H9 (cell line): ENCODE results near the gene GNAS. TPM values are rescaled to one million over a fixed set of nuclear protein-coding genes. Genes with fewer than 3 reads are reported as not detected.

Experiments used
- DNase-seq: peaks from one replicate; pipeline ENCODE4 v3.0.0-alpha.2; 2017
- H2AFZ ChIP-seq: one replicate; pipeline ENCODE4 v1.6.1; 2013; ENCODE audit warnings: mild to moderate bottlenecking, low read length, control low read depth, moderate library complexity
- H2AK5ac ChIP-seq: 2 replicates; pipeline ENCODE4 v1.6.1; 2013; ENCODE audit warnings: low read length, control low read depth, mixed read lengths; ENCODE audit not compliant: insufficient read length
- H2BK120ac ChIP-seq: one replicate; pipeline ENCODE4 v1.6.1; 2013; ENCODE audit warnings: low read depth, mild to moderate bottlenecking, low read length, control low read depth, inconsistent platforms; ENCODE audit not compliant: poor library complexity, severe bottlenecking
- H2BK12ac ChIP-seq: 2 replicates; pipeline ENCODE4 v1.6.1; 2013; ENCODE audit warnings: low read length, control low read depth, mixed read lengths, low read depth; ENCODE audit not compliant: insufficient read length
- H2BK15ac ChIP-seq: 2 replicates; pipeline ENCODE4 v1.6.1; 2013; ENCODE audit warnings: low read depth, low read length, control low read depth
- H2BK20ac ChIP-seq: one replicate; pipeline ENCODE4 v1.6.1; 2013; ENCODE audit warnings: low read depth, mild to moderate bottlenecking, low read length, control low read depth, inconsistent platforms; ENCODE audit not compliant: poor library complexity, severe bottlenecking
- H2BK5ac ChIP-seq: 2 replicates; pipeline ENCODE4 v1.6.1; 2013; ENCODE audit warnings: low read length, control low read depth, mixed read lengths; ENCODE audit not compliant: insufficient read length
- H3K14ac ChIP-seq: 2 replicates; pipeline ENCODE4 v1.6.1; 2013; ENCODE audit warnings: low read length, control low read depth; ENCODE audit not compliant: insufficient read depth
- H3K18ac ChIP-seq: 2 replicates; pipeline ENCODE4 v1.6.1; 2013; ENCODE audit warnings: low read depth, mild to moderate bottlenecking, mixed read lengths, low read length, control low read depth; ENCODE audit not compliant: insufficient read length
- H3K23ac ChIP-seq: 2 replicates; pipeline ENCODE4 v1.6.1; 2013; ENCODE audit warnings: low read length, control low read depth, mixed read lengths, low read depth; ENCODE audit not compliant: insufficient read length
- H3K23me2 ChIP-seq: 2 replicates; pipeline ENCODE4 v1.6.1; 2013; ENCODE audit warnings: low read depth, mild to moderate bottlenecking, mixed read lengths, low read length, control low read depth; ENCODE audit not compliant: insufficient read length, poor library complexity, severe bottlenecking
- H3K27ac ChIP-seq: 2 replicates; pipeline ENCODE4 v1.5.1; 2013; ENCODE audit warnings: low read length, control low read depth, mixed read lengths, low read depth; ENCODE audit not compliant: insufficient read length
- H3K27me3 ChIP-seq: 2 replicates; pipeline ENCODE4 v1.6.1; 2013; ENCODE audit warnings: low read length, control low read depth, inconsistent platforms; ENCODE audit not compliant: insufficient read depth
- H3K4ac ChIP-seq: 2 replicates; pipeline ENCODE4 v1.6.1; 2013; ENCODE audit warnings: low read depth, mild to moderate bottlenecking, control low read depth, inconsistent platforms, low read length, moderate library complexity
- H3K4me1 ChIP-seq: 2 replicates; pipeline ENCODE4 v1.6.1; 2013; ENCODE audit warnings: low read length, control low read depth, inconsistent platforms; ENCODE audit not compliant: insufficient read depth
- H3K4me2 ChIP-seq: 2 replicates; pipeline ENCODE4 v1.6.1; 2013; ENCODE audit warnings: low read length, control low read depth, mixed read lengths; ENCODE audit not compliant: insufficient read length, insufficient read depth
- H3K56ac ChIP-seq: 2 replicates; pipeline ENCODE4 v1.6.1; 2013; ENCODE audit warnings: low read depth, mild to moderate bottlenecking, mixed read lengths, low read length, control low read depth; ENCODE audit not compliant: insufficient read length
- H3K79me1 ChIP-seq: 2 replicates; pipeline ENCODE4 v1.6.1; 2013; ENCODE audit warnings: low read depth, mild to moderate bottlenecking, moderate library complexity, low read length, control low read depth, inconsistent platforms; ENCODE audit not compliant: insufficient read depth, poor library complexity, severe bottlenecking
- H3K79me2 ChIP-seq: 2 replicates; pipeline ENCODE4 v1.6.1; 2013; ENCODE audit warnings: low read length, control low read depth, inconsistent platforms; ENCODE audit not compliant: insufficient read depth
- H3K9ac ChIP-seq: 2 replicates; pipeline ENCODE4 v1.6.1; 2013; ENCODE audit warnings: low read length, control low read depth, mixed read lengths; ENCODE audit not compliant: insufficient read length; ENCODE audit errors: extremely low read depth
- H3K9me3 ChIP-seq: one replicate; pipeline ENCODE4 v1.6.1; 2013; ENCODE audit warnings: low read depth, low read length, inconsistent platforms; ENCODE audit not compliant: control insufficient read depth
- H3T11ph ChIP-seq: one replicate; pipeline ENCODE4 v1.6.1; 2013; ENCODE audit warnings: mild to moderate bottlenecking, low read length, control low read depth, inconsistent platforms
- H4K20me1 ChIP-seq: one replicate; pipeline ENCODE4 v1.6.1; 2013; ENCODE audit not compliant: control insufficient read depth, insufficient read length, insufficient read depth
- H4K5ac ChIP-seq: 2 replicates; pipeline ENCODE4 v1.6.1; 2013; ENCODE audit warnings: low read depth, mild to moderate bottlenecking, mixed read lengths, low read length, control low read depth; ENCODE audit not compliant: insufficient read length
- H4K8ac ChIP-seq: replicated peaks from 2 replicates; pipeline ENCODE4 v1.6.1; 2013; ENCODE audit warnings: low read length, control low read depth, mixed read lengths, low read depth; ENCODE audit not compliant: insufficient read length
- H4K91ac ChIP-seq: 2 replicates; pipeline ENCODE4 v1.6.1; 2013; ENCODE audit warnings: low read depth, mild to moderate bottlenecking, moderate library complexity, mixed read lengths, low read length, control low read depth; ENCODE audit not compliant: insufficient read length
- H3K27ac Mint-ChIP-seq, 3 experiments: 2 replicates in 2 of 3; 3 replicates in 1 of 3; pipeline ENCODE4 v1.8.0; 2020 to 2021; ENCODE audit warnings: mixed read lengths in 3 of 3, mild to moderate bottlenecking in 1 of 3, moderate library complexity in 1 of 3
- H3K27me3 Mint-ChIP-seq: 2 replicates; pipeline ENCODE4 v1.8.0; 2021; ENCODE audit warnings: low read depth, mild to moderate bottlenecking, moderate library complexity, mixed read lengths
- H3K36me3 Mint-ChIP-seq, 3 experiments: 2 replicates in 2 of 3; 3 replicates in 1 of 3; pipeline ENCODE4 v1.8.0; 2020 to 2021; ENCODE audit warnings: low read depth in 3 of 3, mixed read lengths in 3 of 3; ENCODE audit not compliant: insufficient read depth in 1 of 3
- H3K4me1 Mint-ChIP-seq, 2 experiments: 2 replicates each; pipeline ENCODE4 v1.8.0; 2020; ENCODE audit warnings: mixed read lengths in 2 of 2
- H3K4me3 Mint-ChIP-seq, 2 experiments: 2 replicates in 1 of 2; 3 replicates in 1 of 2; pipeline ENCODE4 v1.8.0; 2020 to 2021; ENCODE audit warnings: mild to moderate bottlenecking in 2 of 2, mixed read lengths in 2 of 2, moderate library complexity in 1 of 2
- H3K9me3 Mint-ChIP-seq, 2 experiments: 2 replicates in 1 of 2; 3 replicates in 1 of 2; pipeline ENCODE4 v1.8.0; 2020; ENCODE audit warnings: mild to moderate bottlenecking in 2 of 2, mixed read lengths in 2 of 2, moderate library complexity in 1 of 2
- total RNA-seq: library from RNA; stranded (reverse); gene quantifications from 2 replicates; pipeline ENCODE4 v1.2.1, GENCODE V29; 2021
- TF ChIP-seq, protein P1 (sequence below): fragments of 200-600 bp; sonication (generic); conservative IDR thresholded peaks from 3 replicates; pipeline ENCODE4 v1.8.0; 2021; ENCODE audit warnings: antibody characterized with exemption, mild to moderate bottlenecking

GNAS gene
- total RNA-seq, 1 experiment from 2014 or later, result 920 TPM

DNA sequence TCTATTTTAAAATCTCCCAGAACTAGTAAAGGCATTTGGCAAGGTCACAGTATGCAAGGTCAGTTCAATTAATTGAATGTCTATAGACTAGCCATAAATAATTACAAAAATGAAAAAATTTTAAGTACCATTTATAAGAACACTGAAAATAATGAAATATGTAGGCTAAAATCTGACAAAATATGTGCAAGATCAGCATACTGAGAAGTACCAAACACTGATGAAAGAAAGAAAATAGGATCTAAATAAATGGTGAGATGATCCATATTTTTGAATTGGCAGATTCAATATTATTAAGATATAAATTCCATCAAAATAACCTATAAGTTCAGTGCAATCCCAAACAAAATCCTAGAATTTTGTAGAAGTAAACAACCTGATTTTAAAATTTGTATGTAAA lies 100.5 kb downstream of the GNAS start:
- Histone ChIP-seq H2BK20ac (no peak overlapping the region), H3K27ac (no peak overlapping the region), H3K9me3 (no peaks in the 10 kb centered on the region), H2BK120ac (no peak overlapping the region), H3K4me1 (no peaks in the 10 kb centered on the region), H2BK5ac (no peak overlapping the region), H3K9ac (no peak overlapping the region), H2AFZ (no peak overlapping the region), H3K4me2 (no peak overlapping the region), H3K27me3 (no peaks in the 10 kb centered on the region), H3K79me1 (no peaks in the 10 kb centered on the region), H3K79me2 (no peaks in the 10 kb centered on the region), H3K4ac (no peak overlapping the region), H2BK15ac (no peak overlapping the region), H3K56ac (no peak overlapping the region), H2AK5ac (no peak overlapping the region), H3T11ph (no peak overlapping the region), H3K23ac (no peak overlapping the region), H3K14ac (no peak overlapping the region), H2BK12ac (no peak overlapping the region), H4K8ac (no peak overlapping the region), H3K23me2 (no peaks in the 10 kb centered on the region), H3K18ac (no peak overlapping the region), H4K20me1 (no peaks in the 10 kb centered on the region), H4K91ac (no peak overlapping the region), H4K5ac (no peak overlapping the region)
- Mint-ChIP-seq H3K4me1 (no peaks in the 10 kb centered on the region), H3K9me3 (no peaks in the 10 kb centered on the region; a peak in 2 of 5 replicates), H3K36me3 (no peaks in the 10 kb centered on the region), H3K27ac (no peak overlapping the region), H3K27me3 (peaks cover 3% of the 10 kb centered on the region; the same call in 1 of the 2 replicates), H3K4me3 (no peak overlapping the region)
- DNase-seq, result no peak
- TF ChIP-seq, protein P1, sequence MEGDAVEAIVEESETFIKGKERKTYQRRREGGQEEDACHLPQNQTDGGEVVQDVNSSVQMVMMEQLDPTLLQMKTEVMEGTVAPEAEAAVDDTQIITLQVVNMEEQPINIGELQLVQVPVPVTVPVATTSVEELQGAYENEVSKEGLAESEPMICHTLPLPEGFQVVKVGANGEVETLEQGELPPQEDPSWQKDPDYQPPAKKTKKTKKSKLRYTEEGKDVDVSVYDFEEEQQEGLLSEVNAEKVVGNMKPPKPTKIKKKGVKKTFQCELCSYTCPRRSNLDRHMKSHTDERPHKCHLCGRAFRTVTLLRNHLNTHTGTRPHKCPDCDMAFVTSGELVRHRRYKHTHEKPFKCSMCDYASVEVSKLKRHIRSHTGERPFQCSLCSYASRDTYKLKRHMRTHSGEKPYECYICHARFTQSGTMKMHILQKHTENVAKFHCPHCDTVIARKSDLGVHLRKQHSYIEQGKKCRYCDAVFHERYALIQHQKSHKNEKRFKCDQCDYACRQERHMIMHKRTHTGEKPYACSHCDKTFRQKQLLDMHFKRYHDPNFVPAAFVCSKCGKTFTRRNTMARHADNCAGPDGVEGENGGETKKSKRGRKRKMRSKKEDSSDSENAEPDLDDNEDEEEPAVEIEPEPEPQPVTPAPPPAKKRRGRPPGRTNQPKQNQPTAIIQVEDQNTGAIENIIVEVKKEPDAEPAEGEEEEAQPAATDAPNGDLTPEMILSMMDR, result no peak
